ENCODE results near the gene CRIM1. TPM values are rescaled to one million over a fixed set of nuclear protein-coding genes. Genes with fewer than 3 reads are reported as not detected.

CRIM1 gene
- total RNA-seq, 4 donors from 2014 or later: 73.7 to 134 (median 80.7) TPM

- in situ Hi-C loops (cut with MboI; ENCODE audit: low pct_ligation_motif_present in 1 of 4, low pct_unique_long_range_greater_than_20kb in 1 of 4, low sequenced_read_pairs in 3 of 4): loop anchor here in 2 of 4 donors (25.0 kb wide), 1 partner anchor 155 kb away; no protein-coding TSS in a partner anchor
These were observed 151.8 kb downstream of the CRIM1 start for GRCh38 chr2:36507408-36507812.

GRCh38 chr2:36509075-36509474, 153.5 kb downstream of the CRIM1 start:
- TF ChIP-seq CTCF (IDR thresholded peaks at IDR 0.05) (no peak), EP300 (IDR thresholded peaks at IDR 0.05; ENCODE audit: low read depth) (no peak), POLR2A (IDR thresholded peaks at IDR 0.05) (no peak), POLR2AphosphoS5 (IDR thresholded peaks at IDR 0.05) (no peak)
- Histone ChIP-seq H3K36me3 (peaks cover 0 to 17% (median 7%) of the 10 kb centered on the region in 4 donors), H3K4me1 (no peaks in the 10 kb centered on the region), H3K27ac (no peak overlapping the region), H3K4me3 (no peak overlapping the region), H3K27me3 (no peaks in the 10 kb centered on the region), H3K9me3 (no peaks in the 10 kb centered on the region)
- no peak for DNase-seq
- WGBS, 2 donors (ENCODE audit: low coverage in 1 of 2): 88 to 91% methylated on average over 6 of the region's 6 CpGs
- intact Hi-C loops (cut with DNase I; ENCODE audit: low total_unique reads): no loop called here
- in situ Hi-C loops (cut with MboI; ENCODE audit: low pct_ligation_motif_present in 1 of 4, low pct_unique_long_range_greater_than_20kb in 1 of 4, low sequenced_read_pairs in 3 of 4): loop anchor here in 2 of 4 donors (25.0 kb wide), 1 partner anchor 153 kb away; no protein-coding TSS in a partner anchor

More at GRCh38 chr2:36507408-36507812, 151.8 kb downstream of the CRIM1 start:
- Histone ChIP-seq H3K36me3 (peaks cover 0 to 5% (median 2%) of the 10 kb centered on the region in 4 donors), H3K27ac (no peak overlapping the region), H3K4me1 (no peaks in the 10 kb centered on the region), H3K27me3 (no peaks in the 10 kb centered on the region), H3K4me3 (no peak overlapping the region), H3K9me3 (no peaks in the 10 kb centered on the region)
- TF ChIP-seq POLR2AphosphoS5 (IDR thresholded peaks at IDR 0.05) (no peak), EP300 (IDR thresholded peaks at IDR 0.05; ENCODE audit: low read depth) (no peak), CTCF (IDR thresholded peaks at IDR 0.05) (peak; percentile 44 to 64 (median 60)), POLR2A (IDR thresholded peaks at IDR 0.05) (no peak)
- intact Hi-C loops (cut with DNase I; ENCODE audit: low total_unique reads): no loop called here
- peak; percentile 47 for DNase-seq

GRCh38 chr2:36511858-36512603, 156.5 kb downstream of the CRIM1 start:
- Histone ChIP-seq H3K4me3 (no peak overlapping the region), H3K27me3 (no peaks in the 10 kb centered on the region), H3K27ac (no peak overlapping the region), H3K4me1 (no peaks in the 10 kb centered on the region), H3K36me3 (peaks cover 0 to 32% (median 12%) of the 10 kb centered on the region in 4 donors), H3K9me3 (no peaks in the 10 kb centered on the region)
- TF ChIP-seq CTCF (IDR thresholded peaks at IDR 0.05) (no peak), POLR2AphosphoS5 (IDR thresholded peaks at IDR 0.05) (no peak), POLR2A (IDR thresholded peaks at IDR 0.05) (no peak), EP300 (IDR thresholded peaks at IDR 0.05; ENCODE audit: low read depth) (no peak)
- DNase-seq: no peak
- intact Hi-C loops (cut with DNase I; ENCODE audit: low total_unique reads): no loop called here
- in situ Hi-C loops (cut with MboI; ENCODE audit: low pct_ligation_motif_present in 1 of 4, low pct_unique_long_range_greater_than_20kb in 1 of 4, low sequenced_read_pairs in 3 of 4): loop anchor here in 2 of 4 donors (25.0 kb wide), 1 partner anchor 150 kb away; no protein-coding TSS in a partner anchor
- 60 to 79% methylated on average over 1 to 9 of the region's 9 CpGs for WGBS, 2 donors (ENCODE audit: low coverage in 1 of 2)

GRCh38 chr2:36512705-36513104, 157.1 kb downstream of the CRIM1 start:
- TF ChIP-seq POLR2AphosphoS5 (IDR thresholded peaks at IDR 0.05) (no peak), CTCF (IDR thresholded peaks at IDR 0.05) (no peak), EP300 (IDR thresholded peaks at IDR 0.05; ENCODE audit: low read depth) (no peak), POLR2A (IDR thresholded peaks at IDR 0.05) (no peak)
- H3K4me3 ChIP-seq: no peak overlapping the region
- H3K4me1 ChIP-seq: no peaks in the 10 kb centered on the region
- DNase-seq: no peak
- H3K9me3 ChIP-seq: no peaks in the 10 kb centered on the region
- in situ Hi-C loops (cut with MboI; ENCODE audit: low pct_ligation_motif_present in 1 of 4, low pct_unique_long_range_greater_than_20kb in 1 of 4, low sequenced_read_pairs in 3 of 4) (loop anchor here in 2 of 4 donors (25.0 kb wide), 1 partner anchor 150 kb away; no protein-coding TSS in a partner anchor), intact Hi-C loops (cut with DNase I; ENCODE audit: low total_unique reads) (no loop called here)
- 79 to 80% methylated on average over 3 of the region's 3 CpGs for WGBS, 2 donors (ENCODE audit: low coverage in 1 of 2)
- H3K36me3 ChIP-seq: peaks cover 0 to 36% (median 15%) of the 10 kb centered on the region in 4 donors
- H3K27ac ChIP-seq: no peak overlapping the region
- no peaks in the 10 kb centered on the region for H3K27me3 ChIP-seq
